Thoracic aorta (tissue), 2 donors: ENCODE results near the gene SAPCD1. TPM values are rescaled to one million over a fixed set of nuclear protein-coding genes. Genes with fewer than 3 reads are reported as not detected.

Source experiments
- ATAC-seq: fragments of 150-250 bp; one replicate; pipeline ENCODE4 v1.8.0; 2017; ENCODE audit warnings: low read depth; ENCODE audit not compliant: insufficient number of reproducible peaks, low FRiP score
- DNase-seq: peaks from one replicate; pipeline ENCODE4 v3.0.0-alpha.2; 2020; ENCODE audit warnings: low spot score
- H3K27ac ChIP-seq, 2 donors: fragments of 200-600 bp; sonication (generic); 1 replicate in 1 of 2; 2 replicates in 1 of 2; pipeline ENCODE4 v1.5.1; 2016; ENCODE audit warnings: mild to moderate bottlenecking in 2 of 2, moderate library complexity in 2 of 2
- H3K27me3 ChIP-seq: fragments of 200-600 bp; sonication (generic); replicated peaks from 2 replicates; pipeline ENCODE4 v1.6.0; 2016; ENCODE audit warnings: mild to moderate bottlenecking; ENCODE audit not compliant: insufficient read depth
- H3K36me3 ChIP-seq: fragments of 200-600 bp; sonication (generic); one replicate; pipeline ENCODE4 v1.5.1; 2016
- H3K4me1 ChIP-seq, 2 donors: fragments of 200-600 bp; sonication (generic); 1 replicate in 1 of 2; 2 replicates in 1 of 2; pipeline versions ENCODE4 v1.5.1 to v1.6.0; 2016; ENCODE audit warnings: low read depth in 2 of 2, mild to moderate bottlenecking in 1 of 2; ENCODE audit not compliant: control insufficient read depth in 1 of 2
- H3K4me3 ChIP-seq: fragments of 200-600 bp; sonication (generic); 2 replicates; pipeline ENCODE4 v1.5.1; 2016; ENCODE audit warnings: mild to moderate bottlenecking
- H3K9me3 ChIP-seq: fragments of 200-600 bp; sonication (generic); 2 replicates; pipeline ENCODE4 v1.5.1; 2016
- total RNA-seq, 2 donors: library from RNA; depleted of rRNA; stranded (reverse); fragments of >200 nt; gene quantifications; one replicate each; pipeline versions ENCODE4 v1.1.0 to v1.2.3, GENCODE V29; 2016
- TF ChIP-seq, protein P1 (sequence below): fragments of 200-600 bp; sonication (generic); IDR thresholded peaks from one replicate; pipeline ENCODE4 v1.5.1; 2019; ENCODE audit warnings: antibody characterized with exemption

Gene SAPCD1
- total RNA-seq, 2 donors from 2014 or later, result 13.3 TPM; not detected in 1

DNA sequence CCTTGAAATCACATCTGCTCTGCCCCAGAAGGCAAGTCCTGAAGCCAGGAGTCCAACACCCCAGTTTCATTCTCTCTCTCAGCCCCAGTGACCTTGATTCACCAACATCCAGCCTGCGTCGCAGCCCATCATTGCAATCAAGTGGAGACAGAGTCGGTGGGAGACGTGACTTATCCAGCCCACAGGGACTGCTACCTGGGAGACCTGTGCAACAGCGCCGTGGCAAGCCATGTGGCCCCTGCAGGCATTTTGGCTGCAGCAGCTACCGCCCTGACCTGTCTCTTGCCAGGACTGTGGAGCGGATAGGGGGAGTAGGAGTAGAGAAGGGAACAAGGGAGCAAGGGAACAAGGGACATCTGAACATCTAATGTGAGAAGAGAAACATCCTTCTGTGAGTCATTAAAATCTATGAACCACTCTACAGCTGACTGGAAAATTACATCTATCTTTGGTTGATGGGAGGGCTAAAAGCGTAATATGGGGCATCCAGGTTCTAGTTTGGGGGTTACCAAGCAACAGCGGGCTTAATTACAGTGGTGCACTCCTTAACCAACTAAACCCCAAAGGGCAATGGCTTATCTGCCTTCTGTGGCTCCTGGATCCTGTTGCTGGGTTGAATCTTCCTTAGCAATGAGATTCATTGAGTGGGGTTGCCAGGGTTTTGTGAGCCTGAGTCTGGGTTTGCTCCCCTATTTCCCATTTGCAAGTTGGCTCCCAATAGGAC, 44.8 kb upstream of the SAPCD1 start:
- Histone ChIP-seq H3K27me3 (no peaks in the 10 kb centered on the region), H3K4me1 (no peaks in the 10 kb centered on the region), H3K36me3 (no peaks in the 10 kb centered on the region), H3K27ac (no peak overlapping the region), H3K4me3 (no peak overlapping the region), H3K9me3 (no peaks in the 10 kb centered on the region)
- DNase-seq (no peak), ATAC-seq (no peak)
- TF ChIP-seq, protein P1, sequence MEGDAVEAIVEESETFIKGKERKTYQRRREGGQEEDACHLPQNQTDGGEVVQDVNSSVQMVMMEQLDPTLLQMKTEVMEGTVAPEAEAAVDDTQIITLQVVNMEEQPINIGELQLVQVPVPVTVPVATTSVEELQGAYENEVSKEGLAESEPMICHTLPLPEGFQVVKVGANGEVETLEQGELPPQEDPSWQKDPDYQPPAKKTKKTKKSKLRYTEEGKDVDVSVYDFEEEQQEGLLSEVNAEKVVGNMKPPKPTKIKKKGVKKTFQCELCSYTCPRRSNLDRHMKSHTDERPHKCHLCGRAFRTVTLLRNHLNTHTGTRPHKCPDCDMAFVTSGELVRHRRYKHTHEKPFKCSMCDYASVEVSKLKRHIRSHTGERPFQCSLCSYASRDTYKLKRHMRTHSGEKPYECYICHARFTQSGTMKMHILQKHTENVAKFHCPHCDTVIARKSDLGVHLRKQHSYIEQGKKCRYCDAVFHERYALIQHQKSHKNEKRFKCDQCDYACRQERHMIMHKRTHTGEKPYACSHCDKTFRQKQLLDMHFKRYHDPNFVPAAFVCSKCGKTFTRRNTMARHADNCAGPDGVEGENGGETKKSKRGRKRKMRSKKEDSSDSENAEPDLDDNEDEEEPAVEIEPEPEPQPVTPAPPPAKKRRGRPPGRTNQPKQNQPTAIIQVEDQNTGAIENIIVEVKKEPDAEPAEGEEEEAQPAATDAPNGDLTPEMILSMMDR, result no peak

- H3K9me3 ChIP-seq, result no peaks in the 10 kb centered on the region
- TF ChIP-seq, protein P1, result no peak
Observed at GRCh38 chr6:31718265-31718664, 44.2 kb upstream of the SAPCD1 start.

GRCh38 chr6:31719001-31719400, 43.5 kb upstream of the SAPCD1 start:
- no peak for ATAC-seq
- Histone ChIP-seq H3K9me3 (no peaks in the 10 kb centered on the region), H3K4me3 (no peak overlapping the region), H3K27ac (no peak overlapping the region), H3K36me3 (no peaks in the 10 kb centered on the region), H3K27me3 (no peaks in the 10 kb centered on the region), H3K4me1 (no peaks in the 10 kb centered on the region)
- no peak for DNase-seq
- TF ChIP-seq, protein P1, result no peak

More at GRCh38 chr6:31718265-31718664, 44.2 kb upstream of the SAPCD1 start:
- ATAC-seq, result no peak
- Histone ChIP-seq H3K27ac (no peak overlapping the region), H3K27me3 (no peaks in the 10 kb centered on the region), H3K4me1 (no peaks in the 10 kb centered on the region), H3K4me3 (no peak overlapping the region), H3K36me3 (no peaks in the 10 kb centered on the region)
- no peak for DNase-seq

DNA sequence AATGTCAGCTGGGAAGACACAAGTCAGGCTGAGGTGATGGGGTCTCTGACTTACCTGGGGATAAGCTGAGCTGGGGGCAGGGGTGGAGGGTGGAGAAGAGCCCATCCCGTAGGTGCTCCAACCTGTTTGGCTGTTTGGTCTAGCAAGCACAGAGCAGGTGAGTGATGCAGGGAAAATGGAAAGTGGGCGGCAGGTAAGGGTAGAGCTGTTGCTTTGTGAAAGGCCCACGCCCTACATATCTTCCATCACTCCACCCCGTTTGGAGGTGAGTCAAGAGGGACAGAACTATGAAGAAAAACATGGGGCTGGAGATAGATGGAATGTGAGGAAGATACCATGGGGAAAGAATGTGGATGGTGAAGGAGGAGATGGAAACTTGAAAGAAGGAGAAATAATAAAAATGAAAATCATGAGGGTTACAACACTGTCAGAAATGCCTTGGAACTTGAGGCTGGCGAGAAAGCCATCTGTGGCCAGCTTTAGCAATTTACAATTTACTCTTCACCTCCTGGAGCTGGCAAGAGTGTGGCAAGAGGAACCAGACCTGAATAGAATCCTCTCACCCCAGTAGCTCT, 42.2 kb upstream of the SAPCD1 start:
- DNase-seq (no peak), ATAC-seq (no peak)
- Histone ChIP-seq H3K9me3 (no peaks in the 10 kb centered on the region), H3K27me3 (no peaks in the 10 kb centered on the region), H3K27ac (no peak overlapping the region), H3K36me3 (no peaks in the 10 kb centered on the region), H3K4me3 (no peak overlapping the region), H3K4me1 (no peaks in the 10 kb centered on the region)
- TF ChIP-seq, protein P1, result no peak

GRCh38 chr6:31721351-31722020, 41.0 kb upstream of the SAPCD1 start, which contains the start of gene LY6G6C:
TSS of gene LY6G6C (minus strand) at chr6:31721746. CDS start at chr6:31721679, 67 bp downstream.
- H3K27ac ChIP-seq, result no peak within 1 kb of the TSS
- DNase-seq (no peak), ATAC-seq (no peak)
- peaks cover 10% of the 10 kb centered on the region for H3K36me3 ChIP-seq
- H3K4me3 ChIP-seq, result no peak within 1 kb of the TSS
- no peaks in the 10 kb centered on the region for H3K4me1 ChIP-seq
- no peaks in the 10 kb centered on the region for H3K9me3 ChIP-seq
- TF ChIP-seq, protein P1, result no peak
- H3K27me3 ChIP-seq, result no peaks in the 10 kb centered on the region
